IPS DF 19.7 (cell line): ENCODE measurements around the gene ADAT3.
"Not testable (repeated sequence)": the region's sequence is repeated elsewhere in the genome, so short reads cannot be mapped to it uniquely, and the experiment has no call there.

Experiments used
- DNase-seq: peaks from one replicate; pipeline ENCODE4 v3.0.0-alpha.2; 2013; ENCODE audit warnings: low read depth, low spot score

ADAT3 gene

DNA sequence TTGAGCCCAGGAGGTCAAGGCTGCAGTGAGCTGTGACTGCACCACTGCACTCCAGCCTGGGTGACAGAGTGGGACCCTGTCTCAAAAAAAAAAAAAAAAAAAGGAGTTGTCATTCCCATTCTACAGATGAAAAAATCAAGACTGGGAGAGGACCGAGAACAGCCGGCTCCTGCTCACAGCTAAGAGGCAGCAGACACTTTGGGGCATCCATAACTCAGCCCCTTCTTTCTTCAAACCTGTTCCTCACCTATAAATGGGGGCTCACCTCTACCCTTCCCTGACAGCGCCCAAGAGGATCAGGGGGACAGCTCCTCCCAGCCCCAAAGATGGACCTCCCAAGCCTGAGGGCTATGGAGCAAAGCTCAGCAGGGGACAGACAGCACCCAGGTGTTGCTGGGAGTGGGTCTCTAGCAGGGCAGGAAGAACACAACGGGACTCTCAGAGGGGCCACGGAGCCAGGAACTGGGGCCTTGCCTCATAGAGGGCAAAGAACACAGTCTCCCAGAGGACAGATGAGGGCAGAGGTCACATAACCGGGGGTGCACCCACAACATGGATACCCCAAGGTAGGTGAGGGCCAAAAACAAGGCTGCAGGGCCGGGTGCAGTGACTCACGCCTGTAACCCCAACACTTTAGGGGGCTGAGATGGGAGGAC lies 38.4 kb upstream of the ADAT3 start:
- DNase-seq: no peak

DNA sequence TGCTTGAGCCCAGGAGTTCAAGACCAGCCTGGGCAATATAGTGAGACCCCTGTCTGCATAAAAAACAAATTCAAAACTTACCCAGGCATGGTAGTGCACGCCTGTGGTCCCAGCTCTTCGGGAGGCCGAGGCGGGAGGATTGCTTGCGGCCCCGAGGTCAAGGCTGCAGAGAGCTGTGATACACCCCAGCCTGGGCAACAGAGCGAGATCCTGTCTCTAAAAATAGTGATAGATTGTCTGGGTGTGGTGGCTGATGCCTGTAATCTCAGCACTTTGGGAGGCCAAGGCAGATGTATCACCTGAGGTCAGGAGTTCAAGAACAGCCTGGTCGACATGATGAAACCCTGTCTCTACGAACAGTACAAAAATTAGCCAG lies 37.9 kb upstream of the ADAT3 start:
- no peak for DNase-seq

DNA sequence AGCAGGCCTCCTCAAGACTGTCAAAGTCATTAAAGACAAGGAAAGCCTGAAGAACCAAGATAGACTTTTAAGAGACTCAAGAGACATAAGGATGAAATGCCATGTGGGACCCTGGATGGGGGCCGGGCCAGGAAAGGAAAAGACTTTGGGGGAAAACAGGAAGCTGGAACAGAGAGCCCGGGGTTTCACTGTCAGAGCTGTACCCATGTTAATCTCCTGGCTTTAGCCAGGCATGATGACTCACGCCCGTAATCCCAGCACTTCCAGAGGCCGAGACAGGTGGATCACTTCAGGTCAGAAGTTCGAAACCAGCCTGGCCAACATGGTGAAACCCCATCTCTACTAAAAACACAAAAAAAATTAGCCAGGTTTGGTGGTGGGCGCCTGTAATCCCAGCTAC lies 36.2 kb upstream of the ADAT3 start:
- no peak for DNase-seq

DNA sequence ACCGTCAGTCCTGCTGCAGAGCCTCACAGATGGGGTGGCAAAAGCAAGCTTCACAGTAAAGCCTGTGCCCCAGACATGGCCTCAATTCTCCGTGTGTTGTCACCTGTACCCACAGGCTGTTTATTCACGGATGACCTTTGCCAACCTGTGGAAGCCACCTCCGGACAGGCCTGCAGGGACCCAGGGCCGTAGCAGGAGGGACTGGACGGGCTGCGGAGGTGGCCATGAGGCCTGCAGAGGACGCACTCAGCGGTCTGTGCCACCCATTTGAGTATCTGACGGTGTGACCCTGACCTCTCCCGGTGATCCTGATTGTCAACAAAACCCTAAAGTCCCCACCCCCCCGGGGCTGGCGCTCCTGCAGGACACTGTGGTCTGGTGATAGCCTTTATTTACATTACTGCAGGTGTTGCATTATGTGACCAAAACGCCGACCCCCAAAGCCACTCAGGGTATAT lies 34.0 kb upstream of the ADAT3 start:
- no peak for DNase-seq

DNA sequence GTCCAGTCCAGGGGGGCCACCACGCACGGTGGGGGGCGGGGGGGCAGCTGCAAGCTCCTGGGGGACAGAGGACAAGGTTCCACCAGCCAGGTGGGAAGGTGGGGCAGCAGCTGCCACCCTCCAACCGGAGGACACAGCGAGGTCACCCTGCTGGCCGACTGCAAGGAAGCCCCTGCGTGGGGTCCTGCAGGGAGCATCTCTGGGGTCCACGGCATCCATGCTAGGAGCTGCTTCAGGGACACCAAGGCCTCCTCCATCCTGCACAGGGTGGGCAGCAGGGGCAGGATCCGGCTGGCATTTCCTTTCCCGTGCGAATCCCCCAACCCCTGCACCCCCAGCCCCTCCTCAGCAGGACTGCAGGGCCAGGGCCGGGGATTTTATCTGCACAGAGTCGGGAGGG lies 33.6 kb upstream of the ADAT3 start:
- no peak for DNase-seq

DNA sequence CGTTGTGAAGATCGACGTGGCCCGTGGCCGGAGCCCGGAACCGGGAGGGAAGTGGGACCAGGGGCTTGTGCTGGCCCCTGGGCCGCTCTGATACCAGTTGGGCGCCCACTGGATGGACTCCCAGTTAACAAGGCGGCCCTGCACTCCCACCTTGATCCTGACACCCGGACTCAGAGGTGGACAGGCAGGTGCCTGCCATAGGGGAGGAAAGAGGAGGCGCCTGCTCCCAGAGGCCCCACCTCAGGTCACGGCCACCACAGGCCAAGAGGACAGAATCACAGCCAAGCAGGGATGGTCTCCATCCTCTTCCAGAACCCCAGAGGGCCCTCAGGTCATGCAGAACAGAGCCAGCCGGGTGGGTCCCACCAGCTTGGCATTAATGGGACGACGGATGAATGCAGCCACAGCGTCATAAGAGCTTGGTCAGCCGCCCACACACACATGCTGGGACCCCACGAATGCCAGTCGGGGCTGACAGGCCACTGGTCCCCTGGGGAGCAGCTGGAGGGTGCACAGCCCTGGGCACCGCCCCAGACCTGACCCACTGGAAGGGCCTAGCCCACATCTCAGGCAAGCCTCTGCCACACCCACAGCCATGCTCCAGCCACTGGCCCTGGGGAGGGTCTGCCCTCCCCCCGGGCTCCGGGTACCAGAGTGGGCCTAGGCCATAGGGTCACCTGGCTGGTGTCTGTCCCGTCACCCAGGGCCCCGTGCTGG lies 32.2 kb upstream of the ADAT3 start:
- DNase-seq: no peak

DNA sequence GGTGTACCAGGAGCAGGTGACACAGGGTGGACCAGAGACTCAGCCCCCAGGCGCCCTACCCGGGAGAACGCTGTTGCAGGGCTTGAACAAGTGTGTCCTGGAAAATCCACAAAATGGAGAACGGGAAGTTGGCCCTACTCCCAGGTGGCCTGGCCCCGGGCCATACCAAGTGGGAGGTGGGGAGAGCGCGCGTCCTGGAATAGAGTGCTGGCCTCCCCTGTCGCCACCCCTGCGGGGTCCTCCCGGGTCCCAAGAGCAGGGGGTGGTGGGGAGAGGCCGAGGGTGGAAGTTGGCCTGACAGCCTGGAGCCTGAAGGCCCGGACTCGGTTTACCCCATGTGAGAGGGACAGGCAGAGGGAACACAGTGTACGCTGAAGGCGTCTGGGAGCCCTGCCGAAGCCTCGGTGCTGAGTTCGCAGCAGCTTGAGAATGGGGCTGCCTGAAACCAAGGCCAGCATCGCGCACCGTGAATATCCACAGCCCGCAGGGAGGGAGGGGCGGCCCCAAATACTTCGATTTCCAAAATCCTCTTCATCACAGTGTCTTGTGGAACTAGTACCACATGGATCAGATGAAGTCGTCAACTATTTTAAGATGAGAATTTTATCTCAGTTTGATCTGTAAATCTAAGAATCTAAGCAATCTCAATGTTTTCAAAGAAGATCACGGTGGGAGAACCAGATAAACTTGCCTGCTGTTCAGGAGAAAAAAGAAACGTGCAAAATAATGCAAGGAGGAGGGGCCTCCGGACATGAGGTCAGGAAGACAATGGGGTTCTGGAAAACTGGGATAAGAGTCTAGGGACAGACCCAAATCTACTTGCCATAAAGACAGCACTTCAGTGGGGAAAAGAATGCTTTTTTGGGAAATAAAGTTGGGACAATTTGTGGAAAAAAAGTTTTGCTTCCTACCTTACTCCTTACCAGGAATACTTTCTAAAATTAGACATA lies 31.4 kb upstream of the ADAT3 start:
- no peak for DNase-seq

DNA sequence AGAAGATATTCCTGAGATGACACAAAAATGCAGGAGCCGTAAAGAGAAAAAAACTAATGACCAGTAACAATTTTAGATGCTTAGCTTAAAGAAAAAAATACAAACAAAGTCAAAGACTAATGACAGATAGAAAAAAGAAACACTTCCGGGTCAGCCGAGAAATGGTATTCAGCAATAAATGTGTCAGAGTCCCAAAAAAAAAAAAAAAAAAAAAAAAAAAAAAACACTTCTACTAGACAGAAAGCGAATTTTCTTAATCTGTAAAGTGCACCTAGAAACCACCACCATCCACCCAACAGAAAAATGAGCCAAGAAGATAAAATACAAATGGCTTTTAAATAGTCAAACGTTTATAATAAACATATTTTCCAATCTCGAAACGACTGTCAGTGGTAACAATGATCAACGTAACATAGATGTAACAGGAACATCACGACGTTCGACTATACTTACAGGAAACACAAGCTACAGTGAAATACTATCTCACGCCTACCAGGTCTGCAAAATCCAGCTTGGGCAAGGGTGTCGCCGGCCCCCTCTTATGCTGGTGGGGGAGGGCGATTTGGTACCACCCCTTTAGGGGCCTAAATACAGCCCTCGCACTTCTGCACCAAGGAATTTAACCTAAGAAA lies 30.5 kb upstream of the ADAT3 start:
- no peak for DNase-seq

DNA sequence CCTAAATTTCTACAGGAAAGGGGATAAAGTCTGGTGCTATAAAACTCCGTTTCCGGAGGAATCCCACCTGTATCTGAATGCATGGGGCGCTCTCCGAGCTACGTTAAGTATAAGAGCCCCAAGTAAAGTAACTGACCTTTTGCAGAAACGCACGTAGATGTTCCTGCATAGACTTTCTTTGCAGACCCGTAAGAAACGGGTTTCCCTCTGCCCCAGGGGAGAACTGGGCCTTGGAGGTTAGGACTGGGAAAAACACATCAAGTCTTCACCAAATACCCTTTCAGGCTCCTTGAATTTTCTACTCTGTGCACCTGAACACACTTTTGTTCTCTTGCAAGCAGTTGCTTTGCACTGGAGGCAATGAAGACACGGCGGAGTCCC lies 29.9 kb upstream of the ADAT3 start:
- DNase-seq: not testable (repeated sequence)

DNA sequence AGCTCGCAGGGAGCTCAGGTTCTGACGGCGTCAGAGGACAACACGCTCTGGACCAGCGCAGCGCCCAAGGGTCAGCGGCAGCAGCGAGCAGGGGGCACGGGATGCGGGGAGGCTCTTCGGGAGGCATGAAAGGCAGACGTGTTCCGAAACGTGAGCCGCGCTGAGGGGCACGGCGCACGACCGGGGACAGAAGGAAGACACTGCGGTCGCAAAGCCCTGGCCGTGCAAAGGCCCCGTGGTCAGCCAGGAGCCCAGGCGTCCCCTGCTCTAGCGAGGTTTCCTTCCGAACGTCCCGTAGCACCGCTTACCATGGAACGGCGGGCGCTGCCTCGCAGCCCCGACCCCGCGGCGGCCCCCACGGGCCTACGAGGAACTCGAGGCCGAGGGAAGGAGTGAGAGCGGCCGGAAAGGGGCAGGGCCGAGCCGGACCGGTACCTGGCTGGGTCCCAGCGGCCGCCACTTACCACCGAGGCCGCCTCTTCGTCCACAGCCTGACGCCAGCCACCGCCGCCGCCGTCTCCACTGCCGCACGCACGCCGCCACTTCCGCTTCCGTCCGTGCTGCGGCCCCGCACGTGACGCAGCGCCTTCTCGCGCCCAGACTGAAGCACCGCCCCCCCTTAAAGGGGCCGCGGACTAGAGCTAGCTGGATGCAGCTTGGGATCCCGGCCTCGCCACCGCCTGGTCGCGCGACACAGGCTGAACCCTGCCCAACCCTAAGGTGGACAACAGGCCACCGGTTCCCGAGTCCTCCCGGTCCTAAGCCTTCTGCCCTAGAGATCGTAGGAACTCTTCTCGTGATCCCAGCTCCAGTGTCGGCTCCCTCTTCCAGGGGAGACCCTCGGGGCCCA lies 29.3 kb upstream of the ADAT3 start:
- no peak for DNase-seq

DNA sequence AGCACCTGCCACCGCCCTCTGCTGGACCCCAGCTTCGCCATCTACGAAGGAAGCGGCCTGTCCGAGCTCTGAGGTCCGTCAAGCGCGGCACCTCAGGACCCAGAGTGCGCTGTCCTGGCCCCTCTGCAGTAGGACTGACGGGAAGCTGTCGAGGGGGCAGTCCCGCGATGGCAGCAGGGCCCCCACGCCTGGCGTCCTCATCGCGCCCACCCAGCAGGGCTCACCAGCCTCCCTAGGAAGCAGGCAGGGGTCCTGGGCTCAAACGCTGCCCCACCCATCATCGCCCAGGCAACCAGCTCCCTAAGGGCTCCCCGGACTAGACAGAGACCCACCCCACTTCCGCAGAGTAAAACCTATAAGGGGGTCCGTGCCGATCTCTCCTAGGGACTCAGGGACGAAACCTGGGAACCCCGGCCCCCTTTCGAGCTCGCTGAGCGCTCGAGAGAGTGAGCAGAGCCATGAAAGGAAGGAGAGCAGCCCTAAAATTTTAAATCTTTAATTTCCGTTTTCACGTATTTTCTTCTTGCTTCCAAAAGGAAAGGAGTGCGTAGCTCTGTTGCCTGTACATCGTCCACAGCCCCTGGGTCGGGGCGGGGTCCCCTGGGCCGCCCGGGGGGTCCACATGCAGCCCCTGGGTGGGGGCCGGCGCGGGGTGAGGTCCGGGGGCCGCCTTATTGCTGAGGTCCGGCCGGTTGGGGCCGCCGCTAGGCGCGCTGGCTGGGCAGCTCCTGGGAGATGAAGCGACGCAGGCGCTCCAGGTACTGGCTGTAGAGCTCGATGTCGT lies 28.5 kb upstream of the ADAT3 start:
- not testable (repeated sequence) for DNase-seq

DNA sequence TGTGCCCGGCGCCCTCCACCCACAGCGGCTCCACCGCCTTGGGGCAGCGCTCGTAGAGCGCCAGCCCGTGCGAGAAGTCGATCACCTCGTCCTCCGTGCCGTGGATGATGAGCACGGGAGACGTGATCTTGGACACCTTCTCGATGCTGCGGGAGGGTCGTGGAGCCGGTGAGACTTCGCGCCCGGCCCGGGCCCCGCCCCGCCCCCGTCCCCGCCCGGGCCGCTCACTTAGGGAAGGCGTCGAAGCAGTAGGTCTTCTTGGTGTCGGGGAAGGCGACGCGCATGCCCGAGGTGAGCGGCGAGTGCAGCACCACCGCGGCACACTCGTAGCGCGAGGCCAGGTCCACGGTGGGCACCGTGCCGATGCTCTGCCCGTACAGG lies 27.9 kb upstream of the ADAT3 start:
- DNase-seq: not testable (repeated sequence)

DNA sequence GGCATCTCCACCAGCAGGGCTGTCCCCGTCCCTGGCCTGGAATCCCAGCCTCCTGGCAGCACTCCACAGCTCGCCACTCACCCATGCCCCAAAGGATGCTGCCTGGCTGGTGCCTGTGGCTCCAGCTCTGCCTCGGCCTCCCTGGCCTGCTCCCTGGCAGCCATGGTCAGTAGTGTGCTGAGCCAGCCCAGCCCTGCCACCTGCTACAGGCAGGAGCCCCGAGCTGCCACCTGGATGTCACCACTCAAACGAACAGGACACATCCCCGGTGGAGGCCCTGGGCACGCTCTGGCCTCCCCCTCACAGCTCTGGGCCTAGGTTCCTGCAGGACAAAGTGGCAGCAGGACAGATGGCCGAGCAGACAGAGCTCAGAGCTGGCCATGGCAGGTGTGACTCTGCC lies 26.6 kb upstream of the ADAT3 start:
- not testable (repeated sequence) for DNase-seq

DNA sequence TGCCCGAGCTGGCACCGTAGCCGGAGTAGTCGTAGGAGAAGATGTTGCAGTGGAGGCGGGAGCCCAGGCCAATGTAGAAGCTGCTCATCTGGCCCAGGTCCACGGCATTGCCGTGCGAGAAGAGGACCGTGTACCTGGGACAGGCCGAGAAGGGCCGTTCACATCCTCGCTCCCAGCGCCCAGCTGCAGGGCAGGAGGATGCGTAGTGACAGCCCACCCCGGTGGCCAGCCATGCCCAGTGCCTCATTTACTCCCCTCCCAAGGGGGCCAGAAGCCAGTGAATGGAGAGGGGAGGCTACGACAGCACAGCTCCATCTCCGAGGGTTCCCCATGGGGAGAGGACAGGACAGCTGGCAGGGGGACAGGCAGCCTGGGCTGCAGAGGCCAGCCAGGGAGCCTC lies 25.2 kb upstream of the ADAT3 start:
- DNase-seq: not testable (repeated sequence)

DNA sequence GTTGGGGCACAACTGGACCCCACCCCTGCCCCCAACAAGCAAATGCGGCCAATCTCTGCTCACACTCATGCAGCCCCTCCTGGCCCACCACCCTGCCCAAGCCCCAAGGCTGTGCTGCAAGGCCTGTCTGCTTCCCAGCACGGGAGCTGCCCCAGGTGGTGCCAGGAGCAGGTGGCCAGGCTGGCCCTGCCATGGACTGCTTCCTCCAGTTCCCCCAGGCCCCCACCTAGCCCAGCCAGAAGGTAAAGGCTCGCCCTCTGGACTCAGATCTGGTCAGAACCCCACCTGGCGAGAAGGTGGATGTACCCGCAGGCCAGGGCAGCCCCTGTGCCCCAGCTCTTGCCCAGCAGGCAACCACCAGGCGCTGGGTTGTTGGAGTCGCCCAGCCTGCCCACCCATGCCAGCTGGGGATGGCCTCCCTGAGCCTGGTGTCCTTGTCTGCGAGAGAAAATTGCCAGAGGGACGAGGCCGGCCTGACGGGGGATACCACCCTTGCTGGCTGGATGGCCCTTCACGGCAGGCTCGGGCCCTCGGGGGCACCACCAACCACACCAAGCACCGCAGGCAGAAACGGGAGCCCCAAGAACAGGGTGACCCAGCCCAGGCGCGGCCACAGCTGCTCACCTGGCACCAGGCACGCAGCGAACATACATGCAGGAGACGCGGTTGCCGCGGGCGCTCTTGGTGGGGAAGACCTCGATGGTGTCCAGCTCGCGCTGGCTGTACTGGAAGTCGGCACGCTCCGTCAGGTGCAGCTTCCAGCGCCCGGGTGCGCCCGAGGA lies 24.4 kb upstream of the ADAT3 start:
- no peak for DNase-seq

DNA sequence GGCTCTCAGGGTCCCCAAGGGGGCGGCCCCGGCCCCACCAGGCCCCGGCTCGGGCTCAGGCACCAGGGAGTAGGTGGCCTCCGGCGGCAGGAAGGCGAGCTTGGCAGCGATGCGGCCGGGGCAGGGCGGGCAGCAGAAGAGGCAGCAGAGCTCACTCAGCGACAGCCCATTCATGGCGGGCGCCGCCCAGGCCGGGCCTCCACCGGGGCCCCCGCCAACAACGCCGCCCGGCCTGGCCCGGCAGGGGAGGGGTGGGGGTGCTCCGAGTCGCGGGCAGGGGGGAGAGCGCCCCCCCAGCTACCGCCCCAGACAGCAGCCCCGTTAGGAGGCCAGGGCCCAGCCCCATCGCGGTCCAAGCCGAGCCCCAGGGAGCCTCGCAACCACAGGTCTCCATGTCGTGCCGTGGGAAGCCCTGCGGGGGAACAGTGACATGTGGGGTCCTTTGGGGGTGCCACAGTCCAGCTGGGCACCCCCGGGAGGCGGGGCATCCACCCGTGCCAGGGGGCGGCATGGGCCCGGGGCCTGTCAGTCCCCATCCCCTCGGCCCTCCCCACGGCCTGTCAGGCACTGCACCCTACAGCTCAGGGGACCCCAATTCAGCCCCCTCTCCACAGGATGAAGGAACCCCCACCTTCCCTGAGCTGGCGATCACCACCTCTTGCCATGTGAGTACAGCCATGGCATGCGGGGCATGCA lies 23.7 kb upstream of the ADAT3 start:
- DNase-seq: not testable (repeated sequence)

DNA sequence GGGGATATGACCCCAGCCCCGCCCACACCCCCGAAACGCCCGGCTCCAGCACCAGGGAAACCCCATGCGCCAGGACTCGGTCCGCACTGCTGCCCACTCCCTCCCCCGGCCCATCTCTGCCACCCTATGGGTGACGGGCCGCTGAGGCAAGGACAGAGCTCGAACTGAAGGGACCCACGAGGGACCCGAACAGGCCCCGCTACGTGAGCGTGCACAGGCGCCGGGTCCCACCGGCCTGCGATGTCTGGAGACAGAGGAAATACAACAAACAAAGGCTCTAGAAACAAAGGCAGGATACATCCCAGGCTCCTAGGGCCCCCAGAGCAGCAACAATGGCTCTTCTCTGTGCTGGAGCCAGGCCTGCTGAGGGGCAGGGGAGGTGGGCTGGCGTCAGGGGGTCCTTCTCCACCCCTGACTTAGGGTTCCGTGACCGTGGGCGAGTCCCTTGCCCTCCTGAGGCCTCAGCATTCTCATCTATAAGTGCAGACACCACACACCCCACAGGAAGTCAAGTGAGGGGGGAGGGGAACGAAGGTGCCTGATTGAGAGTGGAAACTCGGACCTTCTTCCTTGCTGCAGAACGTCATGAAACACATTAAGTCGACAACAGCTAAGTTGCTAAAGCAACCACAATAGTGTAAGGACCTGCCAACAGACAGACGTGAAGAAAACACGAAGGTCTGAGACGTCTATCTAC lies 23.0 kb upstream of the ADAT3 start:
- DNase-seq: no peak
